ENCODE measurements around the gene CAMK1D. TPM values are rescaled to one million over a fixed set of nuclear protein-coding genes. Genes with fewer than 3 reads are reported as not detected.

CAMK1D gene
- total and polyA plus RNA-seq, 10 of the 15 experiments (the other 5 are each of a cell fraction or from before 2014, with no cell fraction given) = 2.1 to 35.5 (median 14.7) TPM

- TF ChIP-seq CUX1 (IDR thresholded peaks at IDR 0.05; ENCODE audit: insufficient replicate concordance, low read depth, low read length) (no peak), POU2F2 (IDR thresholded peaks at IDR 0.05; ENCODE audit: borderline replicate concordance, low read depth, low read length) (no peak), TCF12 (IDR thresholded peaks at IDR 0.05; ENCODE audit: low read depth, low read length) (no peak), RUNX3 (IDR thresholded peaks at IDR 0.05; ENCODE audit: low read length) (no peak), CBX5 (IDR thresholded peaks at IDR 0.05; ENCODE audit: low read depth) (no peak), BCL11A (IDR thresholded peaks at IDR 0.05; ENCODE audit: low read depth, low read length) (no peak), JUNB (IDR thresholded peaks at IDR 0.05) (no peak), REST (IDR thresholded peaks at IDR 0.05; ENCODE audit: low read depth, low read length) (no peak), NRF1 (conservative IDR thresholded peaks at IDR 0.05; ENCODE audit: low read depth, low read length) (no peak), ZBTB33 (IDR thresholded peaks at IDR 0.05) (no peak), NR2C1 (IDR thresholded peaks at IDR 0.05) (no peak), NFIC (IDR thresholded peaks at IDR 0.05; ENCODE audit: low read depth, low read length) (no peak), ATF2 (IDR thresholded peaks at IDR 0.05; ENCODE audit: low read length) (no peak), CTCF (IDR thresholded peaks at IDR 0.05 in 2 of 3, conservative IDR thresholded peaks at IDR 0.05 in 1 of 3; ENCODE audit: control insufficient read depth in 2 of 3, extremely low read depth in 1 of 3, insufficient read depth in 1 of 3, low read depth in 3 of 3, low read length in 3 of 3) (no peak), TBL1XR1 (IDR thresholded peaks at IDR 0.05; ENCODE audit: low read depth, low read length) (no peak)
Measured at GRCh38 chr10:12396093-12396492, 46.7 kb downstream of the CAMK1D start (continued).

Measured in GM12878 (cell line).